HG02610 (cell line): ENCODE results near the gene DUSP18.
"Not testable (repeated sequence)": the region's sequence is repeated elsewhere in the genome, so short reads cannot be mapped to it uniquely, and the experiment has no call there.

Experiments
- ATAC-seq: cut with Tn5 transposase; IDR thresholded peaks from one replicate; pipeline ENCODE4 v1.9.1; 2021; ENCODE audit warnings: mild to moderate bottlenecking, moderate library complexity; ENCODE audit not compliant: unreplicated experiment

Gene DUSP18

GRCh38 chr22:30679895-30680690 is 12.4 kb upstream of the DUSP18 start:
- ATAC-seq, result not testable (repeated sequence)

DNA sequence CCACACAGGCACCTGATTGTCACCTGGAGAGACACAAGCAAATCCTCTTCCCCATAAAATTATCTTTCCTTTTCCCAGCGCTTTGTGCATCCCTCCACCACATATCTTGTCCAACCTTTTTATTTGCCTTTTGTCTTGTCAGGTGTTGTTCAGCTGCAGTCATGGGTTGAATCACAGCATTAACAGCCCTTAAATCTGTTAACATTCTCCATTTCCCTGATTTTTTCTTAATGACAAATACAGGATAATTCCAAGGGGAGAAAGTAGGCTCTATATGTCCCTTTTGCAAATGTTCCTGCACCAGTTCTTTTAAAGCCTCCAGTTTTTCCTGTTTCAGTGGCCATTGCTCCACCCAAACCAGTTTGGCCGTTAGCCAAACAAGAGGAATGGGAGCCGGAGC is 8.9 kb upstream of the DUSP18 start:
- not testable (repeated sequence) for ATAC-seq

GRCh38 chr22:30675436-30675835 is 7.8 kb upstream of the DUSP18 start:
- no peak for ATAC-seq

- ATAC-seq, result no peak
These were observed 6.8 kb upstream of the DUSP18 start for GRCh38 chr22:30674482-30674881.

DNA sequence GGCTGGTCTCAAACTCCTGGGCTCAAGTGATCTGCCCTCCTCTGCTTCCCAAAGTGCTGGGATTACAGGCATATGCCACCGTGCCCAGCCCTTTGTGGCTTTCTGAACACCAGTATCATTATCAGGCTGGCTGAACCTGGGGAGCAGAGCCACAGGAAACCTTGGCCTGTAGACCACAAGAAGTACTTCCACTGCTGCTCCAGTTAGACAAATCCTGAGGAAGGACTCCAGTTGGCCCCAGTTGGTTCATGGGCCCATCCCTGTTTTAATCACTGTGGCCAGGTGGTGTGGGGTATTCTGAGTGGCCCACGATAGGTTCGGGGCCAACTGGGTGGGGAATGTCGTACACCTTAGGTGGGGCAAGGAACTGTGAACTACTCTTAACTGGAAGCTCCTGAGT is 5.5 kb upstream of the DUSP18 start:
- no peak for ATAC-seq

- ATAC-seq, result no peak
These were observed 3.4 kb upstream of the DUSP18 start for GRCh38 chr22:30671071-30671470.

GRCh38 chr22:30668386-30668710 is 673 bp upstream of the DUSP18 start:
- no peak for ATAC-seq

DNA sequence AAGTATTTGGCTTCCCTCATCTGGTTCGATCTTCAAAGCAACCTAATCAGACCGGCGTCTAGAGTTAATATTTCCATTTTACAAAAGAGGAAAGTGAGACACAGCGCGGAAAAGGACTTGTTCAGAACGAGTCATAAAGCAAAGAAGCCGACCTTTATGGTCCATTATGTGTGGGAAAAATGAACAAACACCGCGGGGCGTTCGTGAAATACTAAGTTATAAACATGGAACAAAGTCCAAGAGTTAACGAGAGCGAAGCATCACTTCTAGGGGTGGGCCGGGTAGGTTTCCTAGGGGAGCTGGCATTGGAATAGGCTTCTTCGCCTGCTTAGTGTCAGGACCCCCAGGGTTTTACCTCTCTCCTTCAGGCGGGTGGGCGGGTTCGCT is 575 bp downstream of the DUSP18 start:
- no peak for ATAC-seq

DNA sequence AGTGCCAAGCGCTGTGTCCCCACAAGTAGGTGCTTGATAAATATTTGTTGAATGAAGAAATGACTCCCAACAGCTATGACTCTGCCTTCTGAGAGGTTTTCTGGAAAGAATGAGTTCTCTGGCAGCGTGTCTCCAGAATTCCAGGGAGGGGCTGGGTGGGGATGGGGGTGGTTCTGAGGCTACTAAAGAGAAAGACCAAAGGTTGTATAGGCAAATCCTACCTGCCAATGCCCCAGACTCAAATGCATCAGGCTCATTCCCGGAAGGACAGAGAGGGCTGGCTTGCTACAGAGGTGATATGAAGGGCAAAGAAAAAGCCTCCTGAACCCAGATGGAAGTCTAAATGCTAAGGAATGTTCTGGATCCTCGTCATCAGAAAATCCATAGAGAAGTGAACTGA is 1.9 kb downstream of the DUSP18 start:
- ATAC-seq, result no peak

DNA sequence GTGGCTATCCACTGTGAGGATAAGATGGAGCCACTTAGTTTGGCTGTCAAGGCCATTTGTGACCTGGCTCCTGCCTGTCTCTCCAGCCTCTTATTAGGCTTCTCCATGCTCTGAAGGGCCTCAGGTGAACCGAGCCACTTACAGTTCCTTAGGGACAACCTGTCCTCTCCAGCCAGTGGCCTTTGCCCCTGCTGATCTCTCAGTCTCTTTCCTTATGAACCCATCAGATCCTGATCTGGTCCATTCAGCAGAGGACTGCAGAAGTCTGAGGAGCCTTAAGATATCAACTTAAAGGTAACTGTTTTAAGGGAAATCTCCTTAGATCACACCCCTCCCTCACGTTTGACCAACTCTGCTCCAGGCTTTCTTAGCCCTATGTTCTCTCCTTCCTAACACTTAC is 2.4 kb downstream of the DUSP18 start:
- no peak for ATAC-seq

- no peak for ATAC-seq
These were observed 2.9 kb downstream of the DUSP18 start for GRCh38 chr22:30664798-30665197.

DNA sequence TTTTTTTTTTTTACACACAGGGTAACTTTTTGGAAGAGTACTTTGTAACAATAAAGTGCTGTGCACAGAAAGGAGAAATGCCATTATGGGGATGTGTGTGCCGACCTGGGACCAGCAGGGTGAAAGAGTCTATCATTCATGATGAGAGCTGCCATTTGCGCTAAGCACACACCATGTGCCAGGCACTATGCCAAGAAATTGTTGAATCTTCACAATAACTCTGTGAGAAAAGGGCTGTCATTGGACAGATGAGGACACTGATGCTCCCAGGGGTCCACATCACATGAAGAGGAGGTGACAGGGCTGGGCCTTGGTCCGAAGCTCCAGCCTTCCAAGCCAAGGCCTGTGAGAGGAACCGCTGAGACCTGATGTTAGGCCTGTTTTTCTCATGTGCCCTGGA is 5.6 kb downstream of the DUSP18 start:
- no peak for ATAC-seq

GRCh38 chr22:30655532-30655931 is 12.1 kb downstream of the DUSP18 start:
- ATAC-seq, result no peak

GRCh38 chr22:30654361-30654760 is 13.3 kb downstream of the DUSP18 start:
- ATAC-seq, result no peak

DNA sequence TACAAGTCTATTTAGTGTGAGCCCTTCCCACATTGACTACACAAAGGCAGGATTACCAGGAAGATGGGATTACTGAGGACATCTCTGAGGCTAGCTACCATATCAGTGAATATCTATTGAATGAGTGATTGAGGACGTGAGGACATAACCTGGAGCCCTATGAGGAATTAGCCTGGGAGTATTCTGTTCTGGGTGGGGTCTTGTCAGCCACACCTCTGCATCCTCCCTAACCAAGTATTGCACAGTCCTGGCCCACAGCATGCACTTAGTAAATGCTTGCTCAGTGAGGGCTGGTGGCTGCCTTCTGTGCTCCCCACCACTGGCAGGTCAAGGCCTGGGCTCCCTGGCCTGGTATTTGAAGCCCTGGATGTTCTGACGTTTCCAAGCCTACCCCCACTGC is 14.8 kb downstream of the DUSP18 start:
- ATAC-seq, result no peak

- no peak for ATAC-seq
These were observed 17.1 kb downstream of the DUSP18 start for GRCh38 chr22:30650508-30651116.

DNA sequence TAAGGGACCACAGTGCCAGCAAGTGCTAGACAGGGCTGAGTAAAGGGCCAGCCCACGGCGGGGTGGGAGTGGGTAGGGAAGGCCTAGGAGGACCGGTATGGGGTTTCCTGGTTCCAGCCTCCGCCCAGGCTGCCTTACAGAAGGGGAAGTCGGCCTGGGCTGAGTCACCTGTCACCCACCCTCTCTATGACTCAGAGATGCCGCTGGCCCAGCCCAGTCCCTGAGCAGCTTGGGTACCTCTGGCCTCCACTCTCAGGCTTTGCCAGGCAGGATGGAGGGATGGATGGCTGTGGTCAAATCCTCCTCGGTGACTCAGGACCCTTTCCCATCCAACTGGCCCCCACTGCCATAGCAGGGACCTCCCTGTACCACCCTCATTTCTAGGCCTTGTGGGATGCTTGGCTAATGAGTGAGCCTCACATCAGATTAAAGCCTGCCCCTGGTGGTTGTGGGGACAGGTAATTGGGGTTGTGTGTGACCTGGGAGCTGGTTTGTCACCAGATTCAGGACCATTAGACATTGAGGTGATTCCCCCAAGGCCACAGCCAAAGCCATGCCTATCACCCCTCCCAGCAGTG is 18.2 kb downstream of the DUSP18 start:
- ATAC-seq, result peak; percentile 67

DNA sequence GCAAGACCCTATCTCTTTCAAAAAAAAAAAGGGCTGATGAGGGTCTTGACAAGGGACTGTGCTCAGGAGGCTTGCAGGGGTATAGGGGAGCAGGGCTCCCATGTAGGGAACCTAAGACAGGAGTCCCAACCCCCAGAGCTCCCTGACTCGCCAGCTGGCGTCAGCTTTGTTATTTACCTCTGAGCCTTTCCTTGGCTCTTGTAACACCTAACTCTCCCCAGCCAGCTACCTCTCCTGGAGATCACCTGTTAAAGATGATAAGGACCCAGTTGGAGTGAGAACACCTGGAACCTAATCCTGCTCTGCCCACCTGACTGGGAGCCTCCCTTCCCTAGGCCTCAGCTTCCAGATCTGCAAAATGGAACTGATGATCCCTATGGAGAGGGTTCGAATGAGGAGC is 18.9 kb downstream of the DUSP18 start:
- ATAC-seq, result no peak

DNA sequence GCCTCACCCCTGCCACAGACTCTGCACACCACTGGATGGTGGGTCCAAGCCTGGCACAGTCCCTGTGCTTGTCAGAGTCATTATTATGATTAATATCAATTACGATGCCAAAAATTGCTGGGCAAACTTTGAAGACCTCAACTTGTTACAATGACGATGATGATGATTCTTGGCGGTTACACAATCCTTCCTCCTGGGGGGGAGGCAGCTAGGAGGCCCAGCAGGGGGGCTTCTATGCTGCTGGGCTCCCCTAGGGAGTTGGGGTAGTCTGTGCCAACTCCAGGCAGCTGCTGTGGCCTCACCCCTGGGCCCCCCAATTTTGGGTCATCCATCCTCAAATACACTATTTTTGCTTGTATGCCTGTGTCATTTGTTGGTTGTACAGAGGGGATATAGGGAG is 20.1 kb downstream of the DUSP18 start:
- ATAC-seq, result no peak

GRCh38 chr22:30646518-30647160 is 21.0 kb downstream of the DUSP18 start:
- ATAC-seq, result no peak

DNA sequence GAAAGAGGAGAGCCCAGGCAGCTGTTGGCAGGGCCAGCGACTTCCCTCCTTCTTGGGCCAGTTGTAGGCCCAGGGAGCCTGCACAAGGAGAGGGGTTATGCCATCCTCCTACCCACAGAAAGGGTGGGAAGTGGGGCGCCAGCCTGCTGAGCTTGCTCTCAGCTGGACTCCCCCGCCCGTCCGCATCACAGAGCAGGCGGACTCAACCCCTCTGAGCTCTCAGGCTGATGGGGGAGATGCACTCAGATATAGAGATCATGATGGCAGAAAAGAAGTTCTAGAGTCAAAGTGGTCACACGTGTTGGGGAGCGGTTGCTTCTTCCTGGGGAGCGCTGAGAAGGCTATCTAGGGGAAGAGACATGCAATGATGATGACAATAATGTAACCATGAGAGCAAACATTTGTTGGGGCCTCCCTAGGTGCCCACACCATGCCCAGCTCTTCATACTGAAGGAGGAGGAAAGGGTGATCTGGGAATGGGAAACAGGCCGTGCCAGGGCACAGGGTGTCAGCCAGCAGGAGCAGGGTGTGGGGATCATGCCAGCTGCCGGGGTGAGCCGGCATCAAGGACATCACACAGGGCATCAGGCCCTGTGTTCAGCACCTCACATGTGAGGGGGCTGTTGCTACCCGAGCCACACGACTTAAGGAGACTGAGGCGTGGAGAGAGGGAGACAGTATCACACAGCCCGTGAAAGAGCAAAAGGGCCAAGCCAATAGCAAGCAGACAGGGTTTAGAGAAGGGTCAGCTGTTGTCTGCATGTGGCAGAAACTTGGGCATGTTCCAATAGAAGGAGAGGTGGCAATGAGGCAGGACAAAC is 24.4 kb downstream of the DUSP18 start:
- ATAC-seq, result no peak
